ENCODE data around the gene AGPAT4. TPM values are rescaled to one million over a fixed set of nuclear protein-coding genes. Genes with fewer than 3 reads are reported as not detected.

The AGPAT4 gene
- total RNA-seq, 4 donors from 2014 or later: 0.53 to 11.6 (median 3.3) TPM

GRCh38 chr6:161116554-161116953 lies 157.3 kb downstream of the AGPAT4 start:
- no peak overlapping the region for H3K27ac ChIP-seq
- TF ChIP-seq POLR2A (IDR thresholded peaks at IDR 0.05): no peak
- TF ChIP-seq CTCF (IDR thresholded peaks at IDR 0.05): no peak
- no peak for DNase-seq
- no peaks in the 10 kb centered on the region for H3K4me1 ChIP-seq
- H3K4me3 ChIP-seq: no peak overlapping the region
- H3K36me3 ChIP-seq: peaks cover 0 to 84% (median 0%) of the 10 kb centered on the region in 3 donors
- H3K27me3 ChIP-seq: no peaks in the 10 kb centered on the region
- H3K9me3 ChIP-seq: no peaks in the 10 kb centered on the region

GRCh38 chr6:161115468-161115867 lies 158.4 kb downstream of the AGPAT4 start:
- no peak for DNase-seq
- Histone ChIP-seq H3K4me3 (no peak overlapping the region), H3K27me3 (no peaks in the 10 kb centered on the region), H3K36me3 (peaks cover 0 to 86% (median 0%) of the 10 kb centered on the region in 3 donors), H3K9me3 (no peaks in the 10 kb centered on the region), H3K27ac (no peak overlapping the region), H3K4me1 (no peaks in the 10 kb centered on the region)
- TF ChIP-seq CTCF (IDR thresholded peaks at IDR 0.05): no peak
- no peak for TF ChIP-seq POLR2A (IDR thresholded peaks at IDR 0.05)

- peaks cover 0 to 98% (median 0%) of the 10 kb centered on the region in 3 donors for H3K36me3 ChIP-seq
- TF ChIP-seq CTCF (IDR thresholded peaks at IDR 0.05) (no peak), POLR2A (IDR thresholded peaks at IDR 0.05) (no peak)
Measured at GRCh38 chr6:161111261-161111660, 162.6 kb downstream of the AGPAT4 start.

GRCh38 chr6:161110028-161110779 lies 163.7 kb downstream of the AGPAT4 start:
- H3K4me1 ChIP-seq: no peaks in the 10 kb centered on the region
- peaks cover 0 to 98% (median 0%) of the 10 kb centered on the region in 3 donors for H3K36me3 ChIP-seq
- no peaks in the 10 kb centered on the region for H3K9me3 ChIP-seq
- H3K4me3 ChIP-seq: no peak overlapping the region
- no peak for DNase-seq
- no peak overlapping the region for H3K27ac ChIP-seq
- no peaks in the 10 kb centered on the region for H3K27me3 ChIP-seq
- TF ChIP-seq CTCF (IDR thresholded peaks at IDR 0.05) (no peak), POLR2A (IDR thresholded peaks at IDR 0.05) (no peak)

More at GRCh38 chr6:161111261-161111660, 162.6 kb downstream of the AGPAT4 start:
- Histone ChIP-seq H3K4me3 (no peak overlapping the region), H3K27ac (no peak overlapping the region), H3K4me1 (no peaks in the 10 kb centered on the region), H3K9me3 (no peaks in the 10 kb centered on the region), H3K27me3 (no peaks in the 10 kb centered on the region)
- no peak for DNase-seq

- no peaks in the 10 kb centered on the region for H3K9me3 ChIP-seq
- H3K36me3 ChIP-seq: peaks cover 0 to 91% (median 0%) of the 10 kb centered on the region in 3 donors
- TF ChIP-seq POLR2A (IDR thresholded peaks at IDR 0.05): no peak
- H3K4me3 ChIP-seq: no peak overlapping the region
- no peaks in the 10 kb centered on the region for H3K27me3 ChIP-seq
- DNase-seq: no peak
- no peaks in the 10 kb centered on the region for H3K4me1 ChIP-seq
- H3K27ac ChIP-seq: no peak overlapping the region
Measured at GRCh38 chr6:161109366-161109765, 164.5 kb downstream of the AGPAT4 start.

- Histone ChIP-seq H3K4me1 (no peaks in the 10 kb centered on the region), H3K4me3 (no peak overlapping the region), H3K27ac (no peak overlapping the region), H3K36me3 (peaks cover 0 to 88% (median 0%) of the 10 kb centered on the region in 3 donors), H3K27me3 (no peaks in the 10 kb centered on the region), H3K9me3 (no peaks in the 10 kb centered on the region)
- DNase-seq: no peak
- no peak for TF ChIP-seq CTCF (IDR thresholded peaks at IDR 0.05)
- no peak for TF ChIP-seq POLR2A (IDR thresholded peaks at IDR 0.05)
Measured at GRCh38 chr6:161108916-161109315, 164.9 kb downstream of the AGPAT4 start.
